ENCODE data around the gene GLIPR1L1.
A peak's percentile ranks its signal among the peaks of the same experiment; 100 is the strongest.

Gene GLIPR1L1

GRCh38 chr12:75349946-75350345, 15.5 kb downstream of the GLIPR1L1 start:
- DNase-seq (ENCODE audit: low read depth in 2 of 2) = no peak

- DNase-seq (ENCODE audit: low read depth in 2 of 2) = no peak
Measured at GRCh38 chr12:75350413-75350812, 15.9 kb downstream of the GLIPR1L1 start.

GRCh38 chr12:75354011-75354410, 19.5 kb downstream of the GLIPR1L1 start:
- no peak for DNase-seq (ENCODE audit: low read depth in 2 of 2)

- no peak for DNase-seq (ENCODE audit: low read depth in 2 of 2)
Measured at GRCh38 chr12:75360920-75361319, 26.4 kb downstream of the GLIPR1L1 start.

GRCh38 chr12:75361408-75361807, 26.9 kb downstream of the GLIPR1L1 start:
- DNase-seq (ENCODE audit: low read depth in 2 of 2) = no peak

- DNase-seq (ENCODE audit: low read depth in 2 of 2) = peak; percentile 85 to 88
Measured at GRCh38 chr12:75364919-75365318, 30.4 kb downstream of the GLIPR1L1 start.

GRCh38 chr12:75366629-75367028, 32.2 kb downstream of the GLIPR1L1 start:
- peak in 1 of 2 experiments; percentile 8 for DNase-seq (ENCODE audit: low read depth in 2 of 2)

- DNase-seq (ENCODE audit: low read depth in 2 of 2) = no peak
Measured at GRCh38 chr12:75374971-75375370, 40.5 kb downstream of the GLIPR1L1 start.

GRCh38 chr12:75378354-75378753, 43.9 kb downstream of the GLIPR1L1 start:
- DNase-seq (ENCODE audit: low read depth in 2 of 2) = peak in 1 of 2 experiments; percentile 8

GRCh38 chr12:75389061-75389460, 54.6 kb downstream of the GLIPR1L1 start:
- peak in 1 of 2 experiments; percentile 14 for DNase-seq (ENCODE audit: low read depth in 2 of 2)

GRCh38 chr12:75389706-75390105, 55.2 kb downstream of the GLIPR1L1 start:
- DNase-seq (ENCODE audit: low read depth in 2 of 2) = no peak

- DNase-seq (ENCODE audit: low read depth in 2 of 2) = no peak
Measured at GRCh38 chr12:75390156-75390898, 55.9 kb downstream of the GLIPR1L1 start.

GRCh38 chr12:75390899-75391538, 56.5 kb downstream of the GLIPR1L1 start, which contains the start of gene GLIPR1L2:
GLIPR1L2 (plus strand) TSS chr12:75391089; CDS start chr12:75391117, 28 bp downstream.
- peak; percentile 94 for DNase-seq (ENCODE audit: low read depth in 2 of 2)

GRCh38 chr12:75404231-75404630, 69.8 kb downstream of the GLIPR1L1 start:
- DNase-seq (ENCODE audit: low read depth in 2 of 2) = no peak

GRCh38 chr12:75407683-75408082, 73.2 kb downstream of the GLIPR1L1 start:
- DNase-seq (ENCODE audit: low read depth in 2 of 2) = no peak

- no peak for DNase-seq (ENCODE audit: low read depth in 2 of 2)
Measured at GRCh38 chr12:75409830-75410229, 75.4 kb downstream of the GLIPR1L1 start.

- peak; percentile 13 to 15 for DNase-seq (ENCODE audit: low read depth in 2 of 2)
Measured at GRCh38 chr12:75414671-75415070, 80.2 kb downstream of the GLIPR1L1 start.

GRCh38 chr12:75419841-75420240, 85.4 kb downstream of the GLIPR1L1 start:
- no peak for DNase-seq (ENCODE audit: low read depth in 2 of 2)

All from fibroblast of skin of left quadriceps (primary cell).